Body of pancreas (tissue), 4 donors: ENCODE results near the gene FN3KRP.

Experiments used
- POLR2A ChIP-seq, 3 donors: fragments of 450-650 bp; IDR thresholded peaks; one replicate each; pipeline ENCODE4 v1.6.1; 2016; ENCODE audit warnings: antibody characterized with exemption in 3 of 3, mild to moderate bottlenecking in 2 of 3
- TF ChIP-seq, protein P1 (sequence below), 7 experiments: fragments of 450-650 bp in 4 of 7; fragments of 200-600 bp in 3 of 7; sonication (generic) in 3 of 7; IDR thresholded peaks; one replicate each; pipeline ENCODE4 v1.5.1; 2016 to 2019; ENCODE audit warnings: antibody characterized with exemption in 7 of 7

DNA sequence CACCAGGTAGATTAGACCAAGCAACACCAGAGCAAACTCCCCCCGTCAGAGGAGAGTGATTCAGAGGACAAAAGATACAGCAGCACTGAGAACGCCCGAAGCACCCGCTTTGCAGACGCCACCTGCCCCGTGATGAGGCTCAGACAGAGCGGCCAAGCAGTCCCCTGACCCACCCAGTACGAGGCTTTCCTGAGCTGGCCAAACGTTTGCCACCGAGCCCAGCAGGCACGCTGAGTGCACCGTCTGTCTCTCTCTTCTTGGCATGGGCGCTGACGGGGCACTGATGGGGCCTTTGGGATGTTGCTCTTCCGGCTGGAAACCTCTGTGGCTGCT lies 48.9 kb upstream of the FN3KRP start:
- TF ChIP-seq, protein P1, sequence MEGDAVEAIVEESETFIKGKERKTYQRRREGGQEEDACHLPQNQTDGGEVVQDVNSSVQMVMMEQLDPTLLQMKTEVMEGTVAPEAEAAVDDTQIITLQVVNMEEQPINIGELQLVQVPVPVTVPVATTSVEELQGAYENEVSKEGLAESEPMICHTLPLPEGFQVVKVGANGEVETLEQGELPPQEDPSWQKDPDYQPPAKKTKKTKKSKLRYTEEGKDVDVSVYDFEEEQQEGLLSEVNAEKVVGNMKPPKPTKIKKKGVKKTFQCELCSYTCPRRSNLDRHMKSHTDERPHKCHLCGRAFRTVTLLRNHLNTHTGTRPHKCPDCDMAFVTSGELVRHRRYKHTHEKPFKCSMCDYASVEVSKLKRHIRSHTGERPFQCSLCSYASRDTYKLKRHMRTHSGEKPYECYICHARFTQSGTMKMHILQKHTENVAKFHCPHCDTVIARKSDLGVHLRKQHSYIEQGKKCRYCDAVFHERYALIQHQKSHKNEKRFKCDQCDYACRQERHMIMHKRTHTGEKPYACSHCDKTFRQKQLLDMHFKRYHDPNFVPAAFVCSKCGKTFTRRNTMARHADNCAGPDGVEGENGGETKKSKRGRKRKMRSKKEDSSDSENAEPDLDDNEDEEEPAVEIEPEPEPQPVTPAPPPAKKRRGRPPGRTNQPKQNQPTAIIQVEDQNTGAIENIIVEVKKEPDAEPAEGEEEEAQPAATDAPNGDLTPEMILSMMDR (IDR thresholded peaks at IDR 0.05): no peak
- TF ChIP-seq POLR2A (IDR thresholded peaks at IDR 0.05): no peak
